Suprapubic skin (tissue), 4 donors: ENCODE data around the gene EEIG2.

ENCODE experiments used
- POLR2A ChIP-seq, 2 donors: fragments of 450-650 bp; IDR thresholded peaks; one replicate each; pipeline ENCODE4 v1.6.1; 2017; ENCODE audit warnings: antibody characterized with exemption in 2 of 2, mild to moderate bottlenecking in 2 of 2, moderate library complexity in 2 of 2
- POLR2AphosphoS5 ChIP-seq, 3 donors: sonication (generic); formaldehyde crosslinking; IDR thresholded peaks; one replicate each; pipeline ENCODE4 v1.6.1; 2017; ENCODE audit warnings: antibody characterized with exemption in 3 of 3

GRCh38 chr1:108524676-108525075, 35.2 kb upstream of the EEIG2 start:
- no peak for TF ChIP-seq POLR2A (IDR thresholded peaks at IDR 0.05)
- TF ChIP-seq POLR2AphosphoS5 (IDR thresholded peaks at IDR 0.05) = no peak
